ENCODE results near the gene TSC2. TPM values are rescaled to one million over a fixed set of nuclear protein-coding genes. Genes with fewer than 3 reads are reported as not detected.

Gene TSC2
- total and polyA plus RNA-seq, 9 of the 15 experiments (the other 6 are each of a cell fraction or from before 2014, with no cell fraction given): 1.3 to 68.1 (median 16.6) TPM

DNA sequence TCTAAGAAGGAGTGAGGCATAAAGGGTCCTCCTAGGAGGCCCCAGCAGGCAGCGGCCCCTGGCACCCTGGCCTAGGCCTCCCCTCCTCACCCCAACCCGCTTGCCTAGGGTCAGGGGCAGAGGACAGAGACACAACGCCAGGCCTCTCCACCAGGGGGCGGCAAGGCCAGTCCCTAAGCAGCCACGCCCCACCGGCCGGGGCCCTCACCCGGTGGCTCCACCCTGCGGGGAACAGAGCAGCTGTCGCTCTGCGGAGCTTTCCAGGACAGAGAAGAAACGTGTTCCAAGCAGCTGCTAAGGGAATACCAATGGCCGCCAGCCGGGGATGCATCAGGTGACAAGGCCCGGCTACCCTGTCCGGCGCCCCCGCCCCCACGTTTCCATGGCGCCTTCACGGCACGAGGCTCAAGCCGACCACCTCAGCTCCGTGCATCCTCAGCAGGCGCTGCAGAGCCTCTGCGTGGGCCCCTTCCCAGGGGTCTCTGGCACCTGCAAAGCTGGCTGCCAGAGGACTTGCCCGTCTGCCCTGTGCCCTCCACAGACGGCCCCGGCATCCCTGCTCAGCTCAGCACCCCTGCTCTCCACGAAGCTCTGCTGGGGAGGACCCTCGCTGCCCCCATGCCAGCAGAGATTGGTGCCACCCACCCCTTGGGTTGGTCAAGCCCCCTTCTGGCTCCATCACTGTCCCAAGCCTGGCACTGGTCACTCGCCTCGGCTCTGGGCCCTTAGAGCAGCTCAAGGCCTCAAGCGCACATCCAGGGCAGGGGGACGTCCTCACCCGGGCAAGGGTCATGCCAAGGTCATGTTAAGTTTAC lies 43.8 kb upstream of the TSC2 start (continued):
- TF ChIP-seq ZNF512 (tag; IDR thresholded peaks at IDR 0.05): no peak
- peak; percentile 59; the same call in 1 of the 2 replicates for TF ChIP-seq TCF7 (IDR thresholded peaks at IDR 0.05; ENCODE audit: borderline replicate concordance)
- no peak for TF ChIP-seq PHB (CRISPR knock-in tag; IDR thresholded peaks at IDR 0.05)
- peak; percentile 69 for TF ChIP-seq NEUROD1 (IDR thresholded peaks at IDR 0.05; ENCODE audit: borderline replicate concordance, low read depth, low read length, partially characterized antibody)
- TF ChIP-seq CEBPB (tag; IDR thresholded peaks at IDR 0.05): no peak
- no peak for TF ChIP-seq FUS (optimal IDR thresholded peaks at IDR 0.05; ENCODE audit: low read depth, low read length)
- no peak for TF ChIP-seq HDAC6 (IDR thresholded peaks at IDR 0.05; ENCODE audit: low read depth, low read length)
- peak; percentile 61 to 73 for TF ChIP-seq RAD21 (CRISPR knock-in tag; conservative IDR thresholded peaks at IDR 0.05 in 1 of 2, IDR thresholded peaks at IDR 0.05 in 1 of 2)
- TF ChIP-seq ZNF23 (CRISPR knock-in tag; IDR thresholded peaks at IDR 0.05): no peak
- no peak for TF ChIP-seq HEY1 (CRISPR knock-in tag; IDR thresholded peaks at IDR 0.05; ENCODE audit: borderline replicate concordance)
- TF ChIP-seq HNRNPUL1 (IDR thresholded peaks at IDR 0.05; ENCODE audit: low read length): no peak
- peak; percentile 60; the same call in 1 of the 2 replicates for TF ChIP-seq KLF6 (CRISPR knock-in tag; IDR thresholded peaks at IDR 0.05; ENCODE audit: borderline replicate concordance)
- TF ChIP-seq ZNF77 (CRISPR knock-in tag; IDR thresholded peaks at IDR 0.05): no peak
- peak; percentile 99 for TF ChIP-seq XRCC5 (IDR thresholded peaks at IDR 0.05; ENCODE audit: low read depth, low read length)
- no peak for TF ChIP-seq BDP1 (IDR thresholded peaks at IDR 0.05; ENCODE audit: insufficient read depth, insufficient read length)
- 0 out of 2 replicates have a peak, but pooled peaks have one; percentile 16 for TF ChIP-seq NR2C2 (CRISPR knock-in tag; IDR thresholded peaks at IDR 0.05)
- TF ChIP-seq NR2C2 (tag; IDR thresholded peaks at IDR 0.05): no peak
- no peak for TF ChIP-seq ESRRB (CRISPR knock-in tag; IDR thresholded peaks at IDR 0.05; ENCODE audit: borderline replicate concordance)
- TF ChIP-seq SUPT5H (IDR thresholded peaks at IDR 0.05): peak; percentile 29; the same call in 1 of the 2 replicates
- TF ChIP-seq ZNF696 (CRISPR knock-in tag; conservative IDR thresholded peaks at IDR 0.05): no peak
- no peak for TF ChIP-seq POLR2AphosphoS2 (IDR thresholded peaks at IDR 0.05; ENCODE audit: low read length)
- TF ChIP-seq SMC3 (conservative IDR thresholded peaks at IDR 0.05; ENCODE audit: insufficient read depth, low read depth, low read length): peak; percentile 85
- TF ChIP-seq NKRF (IDR thresholded peaks at IDR 0.05; ENCODE audit: borderline replicate concordance): peak; percentile 82; the same call in 1 of the 2 replicates
- no peak for TF ChIP-seq ZNF133 (CRISPR knock-in tag; IDR thresholded peaks at IDR 0.05)
- TF ChIP-seq ASH1L (IDR thresholded peaks at IDR 0.05; ENCODE audit: borderline replicate concordance, low read depth, partially characterized antibody): no peak
- TF ChIP-seq TRIM24 (IDR thresholded peaks at IDR 0.05): 0 out of 4 replicates have a peak, but pooled peaks of 1 of the 2 experiments have one; percentile 6
- TF ChIP-seq NONO (IDR thresholded peaks at IDR 0.05; ENCODE audit: low read depth in 2 of 2, low read length in 1 of 2): peak in 1 of 2 experiments; percentile 65; a peak in 1 of 4 replicates

Data from K562 (cell line).